Osteocyte (in vitro differentiated cells): ENCODE data around the gene LIPI. TPM values are rescaled to one million over a fixed set of nuclear protein-coding genes. Genes with fewer than 3 reads are reported as not detected.

Experiments
- DNase-seq: peaks from one replicate; pipeline ENCODE4 v3.0.0; 2021; ENCODE audit warnings: mixed read lengths; ENCODE audit not compliant: unreplicated experiment; ENCODE audit errors: extremely low spot score
- H3K27ac Mint-ChIP-seq: one replicate; pipeline ENCODE4 v1.8.0; 2021; ENCODE audit warnings: mild to moderate bottlenecking, mixed read lengths; ENCODE audit not compliant: unreplicated experiment
- H3K27me3 Mint-ChIP-seq: one replicate; pipeline ENCODE4 v1.8.0; 2021; ENCODE audit warnings: mixed read lengths; ENCODE audit not compliant: unreplicated experiment
- H3K36me3 Mint-ChIP-seq: one replicate; pipeline ENCODE4 v1.8.0; 2021; ENCODE audit warnings: mixed read lengths; ENCODE audit not compliant: unreplicated experiment
- H3K4me1 Mint-ChIP-seq: one replicate; pipeline ENCODE4 v1.8.0; 2021; ENCODE audit warnings: mixed read lengths; ENCODE audit not compliant: unreplicated experiment
- H3K4me3 Mint-ChIP-seq: one replicate; pipeline ENCODE4 v1.8.0; 2021; ENCODE audit warnings: mild to moderate bottlenecking, moderate library complexity, mixed read lengths; ENCODE audit not compliant: unreplicated experiment
- H3K9me3 Mint-ChIP-seq: one replicate; pipeline ENCODE4 v1.8.0; 2021; ENCODE audit warnings: mixed read lengths; ENCODE audit not compliant: unreplicated experiment
- CTCF ChIP-seq: fragments of 200-600 bp; sonication (generic); IDR thresholded peaks from 2 replicates; pipeline ENCODE4 v1.5.0; 2021; ENCODE audit warnings: antibody characterized with exemption, mild to moderate bottlenecking, moderate library complexity
- total RNA-seq: library from RNA; stranded (reverse); gene quantifications from 2 replicates; pipeline ENCODE4 v1.2.1, GENCODE V29; 2021

The LIPI gene
- total RNA-seq, 1 donor from 2014 or later, result not detected

- no peak for TF ChIP-seq CTCF
- Mint-ChIP-seq H3K36me3 (no peaks in the 10 kb centered on the region), H3K27ac (no peak overlapping the region), H3K4me1 (no peaks in the 10 kb centered on the region), H3K4me3 (no peak overlapping the region), H3K9me3 (peaks cover 22% of the 10 kb centered on the region), H3K27me3 (no peaks in the 10 kb centered on the region)
- no peak for DNase-seq
Measured at GRCh38 chr21:14076143-14076806, 134.5 kb downstream of the LIPI start.

- no peaks in the 10 kb centered on the region for H3K4me1 Mint-ChIP-seq
- no peak overlapping the region for H3K4me3 Mint-ChIP-seq
- DNase-seq, result no peak
- H3K36me3 Mint-ChIP-seq, result no peaks in the 10 kb centered on the region
- no peak overlapping the region for H3K27ac Mint-ChIP-seq
- H3K9me3 Mint-ChIP-seq, result peaks cover 20% of the 10 kb centered on the region
- TF ChIP-seq CTCF, result no peak
- no peaks in the 10 kb centered on the region for H3K27me3 Mint-ChIP-seq
Measured at GRCh38 chr21:14075346-14076142, 135.2 kb downstream of the LIPI start.

- Mint-ChIP-seq H3K27me3 (no peaks in the 10 kb centered on the region), H3K9me3 (peaks cover 15% of the 10 kb centered on the region), H3K4me1 (no peaks in the 10 kb centered on the region), H3K4me3 (no peak overlapping the region), H3K27ac (no peak overlapping the region), H3K36me3 (no peaks in the 10 kb centered on the region)
- no peak for TF ChIP-seq CTCF
- DNase-seq, result no peak
Measured at GRCh38 chr21:14074177-14074576, 136.6 kb downstream of the LIPI start.

GRCh38 chr21:14073615-14074014 lies 137.1 kb downstream of the LIPI start:
- TF ChIP-seq CTCF, result no peak
- no peak for DNase-seq
- Mint-ChIP-seq H3K27ac (no peak overlapping the region), H3K4me1 (no peaks in the 10 kb centered on the region), H3K36me3 (no peaks in the 10 kb centered on the region), H3K4me3 (no peak overlapping the region), H3K27me3 (no peaks in the 10 kb centered on the region), H3K9me3 (peaks cover 11% of the 10 kb centered on the region)

GRCh38 chr21:14072761-14073535 lies 137.8 kb downstream of the LIPI start:
- H3K36me3 Mint-ChIP-seq, result no peaks in the 10 kb centered on the region
- no peak overlapping the region for H3K27ac Mint-ChIP-seq
- peaks cover 5% of the 10 kb centered on the region for H3K9me3 Mint-ChIP-seq
- DNase-seq, result no peak
- no peaks in the 10 kb centered on the region for H3K4me1 Mint-ChIP-seq
- no peaks in the 10 kb centered on the region for H3K27me3 Mint-ChIP-seq
- H3K4me3 Mint-ChIP-seq, result no peak overlapping the region
- no peak for TF ChIP-seq CTCF
